Type B pancreatic cell (in vitro differentiated cells): ENCODE results near the gene DNAH14. TPM values are rescaled to one million over a fixed set of nuclear protein-coding genes. Genes with fewer than 3 reads are reported as not detected.
"Not testable (repeated sequence)": the region's sequence is repeated elsewhere in the genome, so short reads cannot be mapped to it uniquely, and the experiment has no call there.

Experiments used
- DNase-seq: peaks from one replicate; pipeline ENCODE4 v3.0.0; 2021; ENCODE audit warnings: mixed read lengths; ENCODE audit not compliant: unreplicated experiment; ENCODE audit errors: extremely low spot score
- H3K27ac Mint-ChIP-seq: 2 replicates; pipeline ENCODE4 v1.8.0; 2021; ENCODE audit warnings: mild to moderate bottlenecking, mixed read lengths
- H3K27me3 Mint-ChIP-seq: 2 replicates; pipeline ENCODE4 v1.8.0; 2021; ENCODE audit warnings: mixed read lengths
- H3K36me3 Mint-ChIP-seq: 2 replicates; pipeline ENCODE4 v1.8.0; 2021; ENCODE audit warnings: mixed read lengths
- H3K4me1 Mint-ChIP-seq: one replicate; pipeline ENCODE4 v1.8.0; 2021; ENCODE audit warnings: mixed read lengths; ENCODE audit not compliant: unreplicated experiment
- H3K4me3 Mint-ChIP-seq: 2 replicates; pipeline ENCODE4 v1.8.0; 2021; ENCODE audit warnings: mild to moderate bottlenecking, mixed read lengths
- H3K9me3 Mint-ChIP-seq: 2 replicates; pipeline ENCODE4 v1.8.0; 2021; ENCODE audit warnings: mixed read lengths
- total RNA-seq: library from RNA; stranded (reverse); gene quantifications from 2 replicates; pipeline ENCODE4 v1.2.1, GENCODE V29; 2021; ENCODE audit warnings: low replicate concordance
- TF ChIP-seq, protein P1 (sequence below): fragments of 200-600 bp; sonication (generic); conservative IDR thresholded peaks from 2 replicates; pipeline ENCODE4 v1.5.0; 2021; ENCODE audit warnings: antibody characterized with exemption, mild to moderate bottlenecking

Gene DNAH14
- total RNA-seq, 1 donor from 2014 or later = 42.1 TPM

DNA sequence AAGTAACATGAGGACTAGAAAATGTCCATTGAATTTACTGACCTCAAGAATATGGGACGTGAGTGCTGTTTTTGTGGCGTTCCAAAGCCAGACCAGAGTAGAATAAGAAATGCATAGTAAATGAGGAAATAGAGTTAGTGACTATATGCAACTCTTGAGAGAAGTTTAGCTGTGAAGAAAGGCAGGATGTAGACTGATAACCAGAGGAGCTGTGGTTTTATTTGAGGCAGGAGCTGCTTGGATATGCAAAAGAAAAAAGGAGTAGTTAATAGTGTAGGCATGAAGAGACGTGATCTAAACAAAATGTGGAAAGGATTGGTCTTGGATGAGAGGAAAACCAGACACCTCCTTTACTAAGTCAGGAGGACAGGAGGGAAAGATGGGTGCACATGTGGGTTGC lies 28.2 kb downstream of the DNAH14 start:
- Mint-ChIP-seq H3K4me3 (no peak overlapping the region), H3K27me3 (no peaks in the 10 kb centered on the region), H3K36me3 (peaks cover 10% of the 10 kb centered on the region), H3K4me1 (no peaks in the 10 kb centered on the region), H3K27ac (no peak overlapping the region), H3K9me3 (no peaks in the 10 kb centered on the region)
- no peak for DNase-seq
- TF ChIP-seq, protein P1, sequence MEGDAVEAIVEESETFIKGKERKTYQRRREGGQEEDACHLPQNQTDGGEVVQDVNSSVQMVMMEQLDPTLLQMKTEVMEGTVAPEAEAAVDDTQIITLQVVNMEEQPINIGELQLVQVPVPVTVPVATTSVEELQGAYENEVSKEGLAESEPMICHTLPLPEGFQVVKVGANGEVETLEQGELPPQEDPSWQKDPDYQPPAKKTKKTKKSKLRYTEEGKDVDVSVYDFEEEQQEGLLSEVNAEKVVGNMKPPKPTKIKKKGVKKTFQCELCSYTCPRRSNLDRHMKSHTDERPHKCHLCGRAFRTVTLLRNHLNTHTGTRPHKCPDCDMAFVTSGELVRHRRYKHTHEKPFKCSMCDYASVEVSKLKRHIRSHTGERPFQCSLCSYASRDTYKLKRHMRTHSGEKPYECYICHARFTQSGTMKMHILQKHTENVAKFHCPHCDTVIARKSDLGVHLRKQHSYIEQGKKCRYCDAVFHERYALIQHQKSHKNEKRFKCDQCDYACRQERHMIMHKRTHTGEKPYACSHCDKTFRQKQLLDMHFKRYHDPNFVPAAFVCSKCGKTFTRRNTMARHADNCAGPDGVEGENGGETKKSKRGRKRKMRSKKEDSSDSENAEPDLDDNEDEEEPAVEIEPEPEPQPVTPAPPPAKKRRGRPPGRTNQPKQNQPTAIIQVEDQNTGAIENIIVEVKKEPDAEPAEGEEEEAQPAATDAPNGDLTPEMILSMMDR = no peak

DNA sequence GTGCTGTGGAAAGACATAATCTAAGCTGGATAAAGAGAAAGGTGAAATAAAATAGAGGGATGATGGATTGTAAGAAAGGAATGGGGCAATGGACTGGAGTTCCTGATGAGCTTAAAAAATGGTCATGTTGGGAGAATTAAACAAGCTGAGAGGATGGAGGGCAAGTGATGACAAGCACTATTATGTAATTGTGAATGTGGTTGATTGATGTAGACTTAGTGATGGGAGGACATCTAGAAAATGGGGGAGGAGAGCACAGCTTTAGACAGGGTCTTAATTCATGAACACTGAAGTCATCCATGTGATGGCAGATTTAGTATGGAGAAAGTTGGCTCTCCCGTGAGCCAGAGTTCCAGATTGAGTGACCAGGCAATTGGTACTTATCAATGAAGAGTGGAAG lies 29.0 kb downstream of the DNAH14 start:
- H3K27ac Mint-ChIP-seq = no peak overlapping the region
- TF ChIP-seq, protein P1 = no peak
- no peaks in the 10 kb centered on the region for H3K9me3 Mint-ChIP-seq
- no peaks in the 10 kb centered on the region for H3K27me3 Mint-ChIP-seq
- no peak overlapping the region for H3K4me3 Mint-ChIP-seq
- peaks cover 12% of the 10 kb centered on the region for H3K36me3 Mint-ChIP-seq
- no peaks in the 10 kb centered on the region for H3K4me1 Mint-ChIP-seq
- DNase-seq = no peak

DNA sequence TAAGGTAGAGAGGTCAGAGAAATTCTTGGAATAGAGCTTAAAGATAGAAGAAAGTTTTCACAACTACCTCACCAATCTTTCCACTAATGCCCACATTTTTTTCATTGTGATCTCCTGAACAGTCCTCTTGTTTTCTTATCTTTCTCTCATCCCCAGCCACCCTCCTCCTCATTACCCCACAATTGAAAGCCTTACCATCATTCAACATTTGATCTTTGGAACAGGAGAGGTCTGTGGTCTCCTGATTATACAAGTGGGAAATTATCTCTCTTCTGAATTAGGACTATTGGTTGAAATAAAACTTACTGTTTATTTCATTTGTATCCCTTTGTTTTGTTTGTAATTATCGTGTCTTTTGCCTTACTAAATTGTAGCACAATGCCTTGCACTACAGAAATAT lies 29.6 kb downstream of the DNAH14 start:
- H3K27me3 Mint-ChIP-seq = no peaks in the 10 kb centered on the region
- no peaks in the 10 kb centered on the region for H3K4me1 Mint-ChIP-seq
- peaks cover 17% of the 10 kb centered on the region for H3K36me3 Mint-ChIP-seq
- no peaks in the 10 kb centered on the region for H3K9me3 Mint-ChIP-seq
- no peak overlapping the region for H3K4me3 Mint-ChIP-seq
- DNase-seq = no peak
- TF ChIP-seq, protein P1 = no peak
- no peak overlapping the region for H3K27ac Mint-ChIP-seq

DNA sequence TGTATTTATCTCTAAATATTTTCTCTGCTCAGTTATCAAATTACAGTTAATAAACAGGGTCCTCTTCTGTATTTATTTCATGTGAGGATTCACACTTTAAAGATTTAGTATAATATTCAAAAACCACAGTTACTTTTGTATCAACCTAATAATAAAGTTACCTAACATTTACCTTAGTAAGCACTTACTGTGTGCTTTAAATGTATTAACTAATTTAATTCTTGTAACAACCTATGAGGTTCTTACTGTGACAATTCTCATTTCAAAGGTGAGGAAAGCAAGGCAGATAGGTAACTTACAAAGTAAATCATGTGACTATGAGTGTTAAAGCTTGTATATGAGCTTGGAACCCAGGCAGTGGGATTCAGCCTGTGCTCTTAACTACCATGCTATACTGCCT lies 30.2 kb downstream of the DNAH14 start:
- H3K9me3 Mint-ChIP-seq = no peaks in the 10 kb centered on the region
- TF ChIP-seq, protein P1 = no peak
- DNase-seq = no peak
- H3K4me3 Mint-ChIP-seq = no peak overlapping the region
- no peaks in the 10 kb centered on the region for H3K4me1 Mint-ChIP-seq
- H3K36me3 Mint-ChIP-seq = peaks cover 17% of the 10 kb centered on the region
- no peak overlapping the region for H3K27ac Mint-ChIP-seq
- H3K27me3 Mint-ChIP-seq = no peaks in the 10 kb centered on the region

DNA sequence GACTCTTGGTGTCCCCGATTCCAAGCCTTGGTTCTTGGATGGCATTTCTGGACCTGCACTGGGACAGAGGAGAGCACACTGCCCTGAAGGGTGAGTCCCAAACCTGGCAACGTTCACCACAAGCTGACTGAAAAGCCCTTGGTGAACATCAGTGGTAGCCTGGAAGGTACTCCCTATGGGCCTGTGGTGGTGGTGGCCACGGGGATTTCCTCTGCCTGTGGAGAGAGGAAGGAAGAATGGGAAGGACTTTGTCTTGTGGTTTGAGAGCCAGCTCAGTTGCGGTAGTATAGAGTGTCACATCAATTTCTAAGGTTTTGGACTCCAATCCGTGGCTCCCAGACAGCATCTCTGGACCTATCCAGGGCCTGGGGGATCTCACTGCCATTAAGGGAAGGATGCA lies 50.7 kb downstream of the DNAH14 start:
- TF ChIP-seq, protein P1 = no peak
- no peak for DNase-seq
- Mint-ChIP-seq H3K9me3 (peaks cover 23% of the 10 kb centered on the region), H3K27me3 (no peaks in the 10 kb centered on the region), H3K27ac (no peak overlapping the region), H3K36me3 (peaks cover 28% of the 10 kb centered on the region), H3K4me3 (no peak overlapping the region), H3K4me1 (no peaks in the 10 kb centered on the region)

DNA sequence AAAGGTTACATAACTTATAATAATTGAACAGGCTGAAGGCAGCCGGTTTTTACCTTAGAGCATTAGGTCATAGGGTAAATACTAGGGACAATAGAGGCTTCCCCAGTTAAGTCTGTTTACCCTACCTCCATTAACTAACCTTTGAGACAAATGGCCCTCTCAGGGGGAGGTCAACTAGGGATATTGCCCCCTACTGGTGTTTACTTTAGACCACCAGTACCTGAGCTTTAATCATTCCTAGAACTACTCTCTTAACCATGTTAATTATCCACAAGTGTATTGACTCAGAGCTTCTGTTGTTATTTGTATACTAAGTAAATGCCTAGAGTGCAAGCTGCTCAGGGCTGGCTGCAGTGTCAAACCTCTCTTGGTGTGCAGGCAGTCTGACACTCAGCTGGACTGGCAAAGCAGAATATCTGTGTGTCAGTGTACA lies 52.5 kb downstream of the DNAH14 start:
- not testable (repeated sequence) for H3K4me1 Mint-ChIP-seq, H3K4me3 Mint-ChIP-seq, DNase-seq, H3K27ac Mint-ChIP-seq, H3K27me3 Mint-ChIP-seq
- Mint-ChIP-seq H3K36me3 (peaks cover 33% of the 10 kb centered on the region), H3K9me3 (peaks cover 31% of the 10 kb centered on the region)
